Measurements from ENCODE around the gene SMURF1.

DNA sequence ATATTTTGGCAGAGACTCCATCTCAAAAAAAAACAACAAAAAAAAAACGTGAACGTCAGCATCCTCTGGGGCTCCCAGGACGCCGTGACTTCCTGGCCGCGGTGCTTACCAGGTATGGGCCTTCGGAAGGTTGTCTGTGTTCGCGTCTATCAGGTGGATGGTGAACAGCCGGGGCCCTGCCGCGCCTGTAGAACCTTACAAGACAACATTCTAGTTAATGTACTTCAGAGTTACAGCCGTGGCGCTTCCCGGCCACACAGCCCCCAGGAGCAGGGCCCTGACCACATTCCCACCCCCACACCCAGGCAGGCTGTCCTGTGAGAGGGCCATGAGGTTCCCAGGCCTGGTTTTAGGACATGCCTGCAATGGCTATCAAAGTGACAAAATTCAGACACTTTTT, 111.0 kb downstream of the SMURF1 start:
- TF ChIP-seq POLR2AphosphoS5 (IDR thresholded peaks at IDR 0.05; ENCODE audit: low read depth, low read length) (no peak), SIN3A (IDR thresholded peaks at IDR 0.05; ENCODE audit: borderline replicate concordance, insufficient read depth, low read length) (no peak), TAF1 (IDR thresholded peaks at IDR 0.05; ENCODE audit: borderline replicate concordance, insufficient read depth, low read length) (no peak), FOXP2 (optimal IDR thresholded peaks at IDR 0.05; ENCODE audit: borderline replicate concordance, extremely low read depth, extremely low read length, insufficient read depth) (no peak)
- TF ChIP-seq, protein P1, sequence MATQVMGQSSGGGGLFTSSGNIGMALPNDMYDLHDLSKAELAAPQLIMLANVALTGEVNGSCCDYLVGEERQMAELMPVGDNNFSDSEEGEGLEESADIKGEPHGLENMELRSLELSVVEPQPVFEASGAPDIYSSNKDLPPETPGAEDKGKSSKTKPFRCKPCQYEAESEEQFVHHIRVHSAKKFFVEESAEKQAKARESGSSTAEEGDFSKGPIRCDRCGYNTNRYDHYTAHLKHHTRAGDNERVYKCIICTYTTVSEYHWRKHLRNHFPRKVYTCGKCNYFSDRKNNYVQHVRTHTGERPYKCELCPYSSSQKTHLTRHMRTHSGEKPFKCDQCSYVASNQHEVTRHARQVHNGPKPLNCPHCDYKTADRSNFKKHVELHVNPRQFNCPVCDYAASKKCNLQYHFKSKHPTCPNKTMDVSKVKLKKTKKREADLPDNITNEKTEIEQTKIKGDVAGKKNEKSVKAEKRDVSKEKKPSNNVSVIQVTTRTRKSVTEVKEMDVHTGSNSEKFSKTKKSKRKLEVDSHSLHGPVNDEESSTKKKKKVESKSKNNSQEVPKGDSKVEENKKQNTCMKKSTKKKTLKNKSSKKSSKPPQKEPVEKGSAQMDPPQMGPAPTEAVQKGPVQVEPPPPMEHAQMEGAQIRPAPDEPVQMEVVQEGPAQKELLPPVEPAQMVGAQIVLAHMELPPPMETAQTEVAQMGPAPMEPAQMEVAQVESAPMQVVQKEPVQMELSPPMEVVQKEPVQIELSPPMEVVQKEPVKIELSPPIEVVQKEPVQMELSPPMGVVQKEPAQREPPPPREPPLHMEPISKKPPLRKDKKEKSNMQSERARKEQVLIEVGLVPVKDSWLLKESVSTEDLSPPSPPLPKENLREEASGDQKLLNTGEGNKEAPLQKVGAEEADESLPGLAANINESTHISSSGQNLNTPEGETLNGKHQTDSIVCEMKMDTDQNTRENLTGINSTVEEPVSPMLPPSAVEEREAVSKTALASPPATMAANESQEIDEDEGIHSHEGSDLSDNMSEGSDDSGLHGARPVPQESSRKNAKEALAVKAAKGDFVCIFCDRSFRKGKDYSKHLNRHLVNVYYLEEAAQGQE (IDR thresholded peaks at IDR 0.05; ENCODE audit: insufficient read depth in 1 of 2, low read depth in 2 of 2, low read length in 2 of 2): no peak

All from PFSK-1 (cell line).